Measurements from ENCODE around the gene SLC16A11.
A peak's percentile ranks its signal among the peaks of the same experiment; 100 is the strongest.
"Not testable (repeated sequence)": the region's sequence is repeated elsewhere in the genome, so short reads cannot be mapped to it uniquely, and the experiment has no call there.

Gene SLC16A11

DNA sequence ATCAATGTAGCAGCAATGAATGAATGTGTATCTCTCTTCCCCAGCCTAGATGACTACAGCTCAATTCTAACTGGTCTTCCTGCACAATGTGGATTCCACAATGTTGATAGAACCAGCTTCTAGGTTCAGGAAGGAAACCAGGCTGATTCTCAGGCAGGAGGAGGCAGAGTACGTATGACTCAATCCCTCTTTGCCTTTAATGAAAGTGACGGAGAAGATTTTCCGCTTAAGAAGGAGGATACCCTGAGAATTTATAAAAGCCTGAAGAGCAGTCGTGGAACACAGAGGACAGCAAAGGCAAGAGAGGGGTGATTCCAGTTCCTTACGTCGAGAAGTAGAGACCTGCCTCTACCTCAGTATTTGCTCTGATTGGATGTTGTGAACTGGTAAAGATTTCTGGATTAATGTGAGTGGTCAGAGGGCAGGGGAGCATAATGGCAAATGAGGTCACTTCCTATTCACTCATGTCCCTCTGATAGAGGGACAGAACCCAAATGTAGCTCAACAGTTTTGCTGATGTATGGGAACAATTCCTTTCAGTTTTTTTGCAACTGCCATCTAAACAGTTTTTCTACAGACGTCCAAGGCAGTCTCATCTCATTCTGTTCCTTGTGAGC is 15.0 kb upstream of the SLC16A11 start:
- DNase-seq (ENCODE audit: low read depth): no peak

DNA sequence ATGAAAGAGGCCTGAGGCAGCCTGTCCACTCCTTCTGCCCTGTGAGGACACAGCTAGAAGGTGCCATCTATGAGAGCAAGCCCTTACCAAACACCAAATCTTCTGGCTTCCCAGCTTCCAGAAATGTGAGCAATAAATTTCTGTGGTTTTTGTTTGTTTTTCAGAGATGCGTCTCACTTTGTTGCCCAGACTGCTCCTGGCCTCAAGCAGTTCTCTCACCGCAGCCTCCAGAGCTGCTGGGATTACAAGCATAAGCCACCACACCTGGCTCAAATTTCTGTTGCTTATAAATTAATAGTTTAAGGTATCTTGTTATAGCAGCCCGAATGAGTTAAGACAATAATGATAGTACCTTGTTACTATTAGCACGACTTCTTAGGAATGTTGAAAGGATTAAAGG is 12.5 kb upstream of the SLC16A11 start:
- peak; percentile 16 for DNase-seq (ENCODE audit: low read depth)

DNA sequence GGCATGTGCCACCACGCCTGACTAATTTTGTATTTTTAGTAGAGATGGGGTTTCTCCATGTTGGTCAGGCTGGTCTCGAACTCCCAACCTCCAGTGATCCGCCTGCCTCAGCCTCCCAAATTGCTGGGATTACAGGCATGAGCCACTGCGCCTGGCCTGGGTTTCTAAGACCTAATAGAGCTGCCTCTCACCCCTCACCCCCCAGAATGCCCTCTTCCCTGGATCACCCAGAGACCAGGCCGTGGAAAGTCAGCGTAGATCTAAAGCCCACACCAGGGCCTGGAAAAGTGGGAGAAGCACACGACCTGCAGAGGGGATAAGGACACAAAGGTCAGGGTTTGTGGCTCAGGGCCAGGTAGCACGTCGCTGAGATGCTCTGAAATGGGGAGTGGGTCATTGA is 6.7 kb upstream of the SLC16A11 start:
- DNase-seq (ENCODE audit: low read depth): not testable (repeated sequence)

DNA sequence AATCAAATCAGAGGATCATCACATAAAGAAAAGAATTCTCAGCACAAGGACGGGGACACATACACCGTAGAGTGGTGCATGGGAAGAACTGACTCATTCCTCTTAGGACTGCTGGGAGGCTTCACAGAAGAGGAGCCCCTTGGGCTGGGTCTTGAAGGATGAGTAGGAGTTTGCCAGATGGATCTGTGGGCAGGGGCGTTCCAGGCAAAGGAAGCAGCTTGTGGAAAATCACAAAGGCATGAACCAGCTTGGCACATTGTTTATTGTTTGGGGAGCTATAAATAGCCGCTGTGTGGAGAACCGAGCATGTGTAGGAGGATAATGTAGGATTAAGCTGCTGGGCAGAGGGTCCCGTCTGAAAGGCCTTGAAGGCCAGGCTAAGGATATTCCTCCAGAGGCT is 5.1 kb upstream of the SLC16A11 start:
- no peak for DNase-seq (ENCODE audit: low read depth)

DNA sequence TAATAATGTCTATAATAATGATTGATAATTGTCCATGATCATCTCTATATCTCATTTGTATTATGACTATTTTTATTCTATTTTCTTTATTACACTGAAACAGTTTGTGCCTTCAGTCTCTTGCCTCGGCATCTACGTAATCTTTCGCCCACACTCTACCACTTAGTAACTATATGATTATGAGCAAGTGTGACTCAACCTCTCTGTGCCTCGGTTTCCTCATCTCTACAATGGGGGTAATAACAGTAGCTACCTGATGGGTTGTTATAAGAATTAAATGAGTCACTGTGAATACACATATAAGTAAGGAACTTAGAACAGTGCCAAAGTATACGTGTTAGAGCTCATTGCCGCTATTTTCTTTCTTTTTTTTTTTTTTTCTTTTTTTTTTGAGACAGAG is 3.7 kb upstream of the SLC16A11 start:
- no peak for DNase-seq (ENCODE audit: low read depth)

DNA sequence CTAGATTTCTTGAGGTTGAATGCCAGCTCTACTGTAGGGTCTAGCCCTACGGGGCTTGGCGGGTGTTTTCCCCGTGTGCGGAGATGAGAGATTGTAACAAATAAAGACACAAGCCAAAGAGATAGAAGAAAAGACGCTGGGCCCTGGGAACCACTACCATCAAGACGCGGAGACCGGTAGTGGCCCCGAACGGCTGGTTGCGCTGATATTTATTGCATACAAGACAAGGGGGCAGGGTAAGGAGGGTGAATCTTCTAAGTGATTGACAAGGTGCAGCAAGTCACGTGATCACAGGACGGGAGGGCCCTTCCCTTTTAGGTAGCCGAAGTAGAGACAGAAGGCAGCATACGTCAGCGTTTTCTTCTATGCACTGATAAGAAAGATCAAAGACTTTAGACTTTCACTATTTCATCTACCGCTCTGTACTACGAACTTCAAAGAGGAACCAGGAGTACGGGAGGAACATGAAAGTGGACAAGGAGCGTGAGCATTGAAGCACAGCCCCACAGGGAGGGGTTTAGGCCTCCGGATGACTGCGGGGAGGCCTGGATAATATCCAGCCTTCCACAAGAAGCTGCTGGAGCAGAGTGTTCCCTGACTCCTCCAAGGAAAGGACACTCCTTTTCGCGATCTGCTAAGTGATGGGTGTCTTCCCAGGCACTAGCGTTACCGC is 3.0 kb upstream of the SLC16A11 start:
- not testable (repeated sequence) for DNase-seq (ENCODE audit: low read depth)

DNA sequence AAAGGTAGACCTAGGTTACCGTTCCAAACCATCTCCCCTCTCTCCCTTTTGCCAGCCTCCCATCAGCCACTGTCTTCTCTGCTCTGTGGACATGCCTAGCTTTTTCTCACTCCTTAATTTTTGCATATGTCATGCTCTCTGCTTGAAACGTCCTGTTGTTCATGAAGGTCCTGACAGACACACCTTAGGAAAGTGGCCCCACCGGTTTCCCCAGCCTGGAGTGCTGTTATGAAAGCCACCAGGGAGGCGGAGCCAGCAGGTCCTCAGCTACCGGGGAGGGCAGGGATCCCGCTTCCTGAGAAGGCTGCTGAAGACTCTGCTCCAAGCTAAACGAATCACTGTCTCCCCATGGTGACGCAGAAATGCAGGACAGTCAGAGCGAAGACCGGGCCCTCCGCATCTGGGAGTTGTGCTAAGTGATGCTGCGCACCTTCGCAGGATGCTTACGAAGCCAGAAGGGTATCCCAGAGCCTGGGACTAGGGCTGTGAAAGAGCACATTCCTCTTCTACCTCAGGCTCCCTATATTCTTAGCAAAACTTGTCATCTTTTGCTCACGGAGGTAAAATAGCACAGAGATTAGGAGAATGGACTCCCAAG is 2.3 kb upstream of the SLC16A11 start:
- no peak for DNase-seq (ENCODE audit: low read depth)

DNA sequence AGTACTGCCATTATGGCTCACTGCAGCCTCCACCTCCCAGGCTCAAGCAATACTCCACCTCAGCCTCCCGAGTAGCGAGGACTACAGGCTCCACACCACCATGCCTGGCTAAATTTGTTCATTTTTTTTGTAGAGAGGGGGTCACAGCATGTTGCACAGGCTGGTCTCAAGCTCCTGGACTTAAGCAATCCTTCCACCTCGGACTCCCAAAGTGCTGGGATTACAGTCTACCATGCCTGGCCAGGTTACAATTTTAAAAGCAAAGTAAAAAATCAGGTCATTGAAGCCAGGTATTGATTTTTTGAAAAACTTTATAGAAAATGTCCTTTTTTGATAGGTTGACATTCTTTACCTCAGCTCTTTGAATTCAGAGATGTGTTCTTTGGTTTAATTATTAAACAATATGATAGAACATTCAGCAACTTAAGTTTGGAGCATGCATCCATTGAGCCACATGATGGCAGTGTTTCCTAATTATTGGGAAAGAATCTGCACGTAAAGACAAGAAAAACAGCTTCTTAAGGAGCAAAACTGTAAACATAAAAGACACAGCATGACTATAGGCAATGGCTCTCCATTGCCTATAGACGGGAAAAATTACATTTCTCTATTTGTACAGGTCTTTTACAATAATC is 1.7 kb upstream of the SLC16A11 start:
- peak; percentile 67 for DNase-seq (ENCODE audit: low read depth)

DNA sequence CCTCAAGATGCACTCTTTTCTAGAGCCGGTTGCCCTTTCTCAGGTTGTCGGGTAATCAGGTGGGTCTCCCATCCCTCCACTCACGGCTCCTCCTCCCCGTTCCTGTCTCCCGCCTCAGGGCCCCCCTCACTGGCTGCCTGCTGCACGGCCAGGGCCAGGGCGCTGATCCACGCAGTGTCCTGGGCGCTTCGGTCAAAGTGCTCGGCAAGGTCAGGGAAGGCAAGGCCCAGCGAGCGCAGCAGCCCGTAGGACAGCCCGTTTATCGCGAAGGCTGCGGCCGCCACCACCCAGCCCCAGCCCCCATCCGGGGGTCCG is 753 bp downstream of the SLC16A11 start:
- no peak for DNase-seq (ENCODE audit: low read depth)

DNA sequence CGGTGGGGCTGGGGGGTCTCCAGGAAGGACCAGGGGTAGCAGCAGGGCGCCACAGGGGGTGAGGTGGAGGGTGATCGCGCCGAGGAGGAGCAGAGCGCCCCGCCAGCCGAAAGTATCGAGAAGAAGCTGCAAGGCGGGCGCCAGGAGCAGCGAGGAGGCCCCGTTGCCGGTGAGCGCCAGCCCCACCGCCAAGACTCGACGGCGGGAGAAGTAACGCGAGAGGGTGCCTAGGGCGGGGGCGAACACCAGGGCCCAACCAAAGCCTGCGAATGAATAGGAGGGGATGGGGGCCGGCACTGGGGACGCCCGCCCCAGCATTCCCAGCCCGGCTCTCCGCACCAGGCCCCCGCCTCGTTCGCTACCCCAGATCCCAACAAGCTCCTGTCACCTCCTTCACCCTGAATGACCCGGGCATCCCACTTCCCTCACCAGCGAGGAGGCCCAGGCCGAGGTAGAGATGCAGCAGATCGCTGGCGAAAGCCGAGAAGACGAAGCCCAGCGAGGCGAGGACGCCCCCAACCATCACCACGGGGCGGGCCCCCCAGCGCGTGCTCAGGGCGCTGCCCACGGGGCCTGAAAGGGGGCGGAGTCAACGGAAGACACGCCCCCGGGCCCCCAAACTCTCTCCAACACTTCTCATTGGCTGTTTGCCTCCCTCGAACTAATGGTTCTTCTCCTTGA is 1.3 kb downstream of the SLC16A11 start:
- DNase-seq (ENCODE audit: low read depth): no peak

DNA sequence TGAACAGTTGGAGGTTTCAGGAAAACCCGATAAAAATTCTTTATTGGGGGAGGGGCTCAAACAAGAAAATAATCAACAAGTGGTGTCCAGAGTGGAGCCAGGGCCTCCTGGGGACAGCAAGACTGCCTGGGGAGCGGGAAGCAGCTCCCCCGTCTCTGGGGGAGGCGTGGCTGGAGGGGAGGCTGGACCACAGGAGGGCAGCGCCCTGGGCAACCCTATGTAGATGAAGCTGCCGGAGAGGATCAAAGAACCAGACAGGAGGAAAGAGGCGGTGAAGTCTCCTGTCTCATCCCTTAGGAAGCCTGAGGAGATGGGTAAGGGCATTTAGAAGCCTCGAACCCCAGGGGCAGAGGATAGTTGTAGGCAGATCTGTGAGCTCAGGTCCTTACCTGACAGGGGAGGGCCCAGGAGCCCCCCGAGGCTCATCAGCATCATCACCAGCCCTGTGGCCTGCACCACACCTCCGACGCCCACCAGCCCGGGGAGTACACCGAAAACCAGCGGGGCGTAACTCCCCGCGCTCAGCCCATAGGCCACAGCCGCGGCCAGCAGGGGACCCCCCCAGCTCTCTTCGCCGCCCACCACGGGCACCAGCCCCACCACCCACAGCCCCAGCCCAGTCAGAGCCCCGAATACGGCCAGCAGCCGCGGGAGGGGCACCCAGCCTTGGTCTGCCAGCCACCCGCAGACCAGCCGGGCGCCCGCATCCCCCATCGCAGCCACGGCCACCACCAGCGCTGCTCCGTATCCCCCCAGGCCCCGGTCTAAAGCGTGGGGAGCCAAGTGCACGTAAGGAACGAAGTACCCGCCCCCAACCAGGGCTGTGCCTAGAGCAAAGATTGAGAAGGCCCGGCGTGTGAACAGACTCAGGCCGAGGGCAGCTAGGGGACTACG is 2.0 kb downstream of the SLC16A11 start:
- no peak for DNase-seq (ENCODE audit: low read depth)

DNA sequence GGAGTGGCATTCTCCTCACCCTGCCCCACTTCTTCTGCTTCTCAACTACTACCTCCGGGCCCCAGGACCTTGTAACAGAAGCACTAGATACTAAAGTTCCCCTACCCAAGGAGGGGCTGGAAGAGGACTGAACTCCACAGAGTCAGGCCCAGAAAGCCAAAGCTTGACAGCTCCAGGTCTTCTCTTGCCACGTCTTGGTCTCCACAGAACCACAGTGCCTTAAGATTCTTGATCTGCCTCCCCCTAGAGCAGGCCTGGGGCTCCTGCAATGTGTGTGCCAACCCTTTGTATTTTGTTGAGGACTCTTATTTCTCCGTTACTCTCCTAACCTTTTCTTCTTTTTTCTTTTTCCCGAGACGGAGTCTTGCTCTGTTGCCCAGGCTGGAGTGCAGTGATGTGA is 4.1 kb downstream of the SLC16A11 start:
- DNase-seq (ENCODE audit: low read depth): no peak

DNA sequence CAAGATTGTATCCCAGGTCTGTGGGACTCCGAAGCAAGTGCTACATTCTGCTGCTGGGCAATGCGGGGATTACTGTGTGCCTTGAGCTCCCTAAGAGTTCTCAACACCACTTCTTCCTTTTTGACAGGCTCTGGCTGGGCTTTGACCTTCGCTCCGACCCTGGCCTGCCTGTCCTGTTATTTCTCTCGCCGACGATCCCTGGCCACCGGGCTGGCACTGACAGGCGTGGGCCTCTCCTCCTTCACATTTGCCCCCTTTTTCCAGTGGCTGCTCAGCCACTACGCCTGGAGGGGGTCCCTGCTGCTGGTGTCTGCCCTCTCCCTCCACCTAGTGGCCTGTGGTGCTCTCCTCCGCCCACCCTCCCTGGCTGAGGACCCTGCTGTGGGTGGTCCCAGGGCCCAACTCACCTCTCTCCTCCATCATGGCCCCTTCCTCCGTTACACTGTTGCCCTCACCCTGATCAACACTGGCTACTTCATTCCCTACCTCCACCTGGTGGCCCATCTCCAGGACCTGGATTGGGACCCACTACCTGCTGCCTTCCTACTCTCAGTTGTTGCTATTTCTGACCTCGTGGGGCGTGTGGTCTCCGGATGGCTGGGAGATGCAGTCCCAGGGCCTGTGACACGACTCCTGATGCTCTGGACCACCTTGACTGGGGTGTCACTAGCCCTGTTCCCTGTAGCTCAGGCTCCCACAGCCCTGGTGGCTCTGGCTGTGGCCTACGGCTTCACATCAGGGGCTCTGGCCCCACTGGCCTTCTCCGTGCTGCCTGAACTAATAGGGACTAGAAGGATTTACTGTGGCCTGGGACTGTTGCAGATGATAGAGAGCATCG is 5.6 kb downstream of the SLC16A11 start:
- DNase-seq (ENCODE audit: low read depth): no peak

DNA sequence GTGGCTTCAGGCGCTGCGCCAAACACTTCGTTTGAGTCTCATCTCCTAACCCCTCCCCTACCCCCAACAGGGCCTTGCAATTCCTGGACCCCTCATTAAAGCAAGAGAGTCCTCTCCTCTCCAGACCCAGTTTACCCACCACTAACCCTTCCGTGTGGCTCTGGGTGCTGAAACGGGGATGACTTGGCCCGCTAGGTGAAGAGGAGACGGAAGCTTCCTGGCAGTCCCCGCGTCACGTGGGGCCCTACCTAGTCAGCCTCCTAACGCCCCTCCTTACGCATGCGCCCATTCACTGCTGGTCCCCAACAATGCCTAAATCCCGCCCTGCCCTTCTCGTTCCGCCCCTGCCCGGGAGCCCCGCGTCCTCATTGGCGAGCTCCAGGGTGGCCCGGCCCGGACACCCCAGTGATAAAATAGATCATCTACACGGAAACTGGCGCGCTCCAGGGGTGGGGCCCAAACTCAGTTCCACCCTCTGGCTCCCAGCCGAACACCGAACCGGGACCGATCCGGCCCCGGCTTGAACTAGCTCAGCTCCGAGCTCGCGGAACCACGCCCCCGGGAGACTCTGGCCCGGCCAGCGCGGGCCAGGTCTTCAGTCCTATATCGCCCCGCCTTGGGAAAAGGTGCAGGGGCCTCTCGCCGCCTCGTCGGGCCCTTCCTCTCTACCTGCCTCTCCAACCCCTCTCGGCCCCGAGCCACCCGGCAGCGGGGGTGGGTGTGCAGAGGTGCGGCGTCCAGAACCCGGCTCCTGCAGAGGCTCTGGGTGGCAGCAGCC is 8.1 kb downstream of the SLC16A11 start, which contains the start of gene SLC16A13:
SLC16A13 (plus strand) TSS at position 425 of the 778 bp plus-strand sequence. CDS start 368 bp downstream, outside the sequence.
- peak; percentile 93 for DNase-seq (ENCODE audit: low read depth)

DNA sequence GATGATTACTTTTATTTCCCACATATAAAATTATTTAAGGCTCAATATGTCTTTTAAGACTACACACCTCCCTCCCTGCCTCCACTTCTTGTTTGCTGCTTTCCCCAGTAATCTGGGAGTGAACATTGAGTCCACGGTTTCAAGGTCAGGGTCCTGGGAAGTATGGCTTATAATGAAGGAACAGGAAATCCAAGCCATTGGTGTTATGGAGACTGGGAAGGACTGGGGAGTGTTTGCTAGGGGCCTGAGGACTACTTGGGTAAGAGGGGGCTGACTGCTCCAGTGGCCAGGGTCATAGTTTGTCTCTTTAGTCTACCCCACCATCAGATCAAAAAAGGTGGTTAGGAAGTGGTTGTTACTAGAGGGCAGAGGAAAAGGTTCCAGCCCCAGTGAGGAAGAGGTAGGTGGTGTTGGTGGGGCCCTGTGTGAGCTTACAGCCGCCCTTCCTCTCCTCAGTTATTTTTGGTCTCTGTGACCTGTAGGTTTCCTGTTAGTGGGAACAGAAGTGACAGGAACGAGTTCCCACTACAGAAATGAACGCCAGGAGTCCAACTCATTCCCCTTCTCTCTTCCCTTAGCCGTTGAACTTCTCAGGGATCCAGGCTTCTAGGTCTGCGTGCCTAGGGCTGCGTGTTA is 8.8 kb downstream of the SLC16A11 start:
- no peak for DNase-seq (ENCODE audit: low read depth)

DNA sequence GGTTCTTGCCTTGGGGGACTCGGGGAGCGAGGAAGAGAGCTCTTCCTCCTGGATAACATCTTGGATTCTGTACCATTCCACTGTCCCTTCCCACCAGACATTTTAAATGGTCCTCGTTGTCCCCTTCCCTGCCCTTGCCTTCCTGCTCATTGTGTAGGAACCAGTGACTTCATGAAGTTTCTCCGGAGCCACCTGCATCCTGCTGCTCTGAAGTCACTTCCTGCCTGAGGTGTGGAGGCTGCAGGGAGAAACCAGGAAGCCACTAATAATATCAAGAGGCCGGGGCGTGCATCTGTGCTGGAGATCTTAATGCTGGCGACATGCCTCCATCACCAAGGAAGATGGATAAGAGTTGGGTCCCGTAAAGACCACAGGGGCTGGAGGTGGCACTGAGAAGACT is 14.2 kb downstream of the SLC16A11 start:
- no peak for DNase-seq (ENCODE audit: low read depth)

DNA sequence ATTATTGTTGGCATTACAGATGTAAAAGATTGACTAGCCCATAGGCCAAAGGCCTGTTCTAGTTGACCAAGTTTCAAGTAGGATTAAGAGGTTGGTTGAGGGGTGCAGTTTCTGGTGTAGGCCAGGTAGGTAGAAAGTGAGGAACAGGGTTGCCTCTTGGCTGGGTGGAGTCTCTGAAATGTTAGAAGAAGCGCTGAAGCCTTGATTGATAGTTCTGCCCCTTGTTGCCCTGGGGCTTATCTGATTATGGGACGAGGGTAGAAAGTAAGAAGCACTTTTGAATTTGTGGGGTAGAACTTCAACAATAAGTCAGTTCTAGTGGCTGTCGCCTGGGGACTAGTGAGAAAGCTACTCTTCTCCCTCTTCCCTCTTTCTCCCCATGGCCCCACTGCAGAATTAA is 14.8 kb downstream of the SLC16A11 start:
- no peak for DNase-seq (ENCODE audit: low read depth)

DNA sequence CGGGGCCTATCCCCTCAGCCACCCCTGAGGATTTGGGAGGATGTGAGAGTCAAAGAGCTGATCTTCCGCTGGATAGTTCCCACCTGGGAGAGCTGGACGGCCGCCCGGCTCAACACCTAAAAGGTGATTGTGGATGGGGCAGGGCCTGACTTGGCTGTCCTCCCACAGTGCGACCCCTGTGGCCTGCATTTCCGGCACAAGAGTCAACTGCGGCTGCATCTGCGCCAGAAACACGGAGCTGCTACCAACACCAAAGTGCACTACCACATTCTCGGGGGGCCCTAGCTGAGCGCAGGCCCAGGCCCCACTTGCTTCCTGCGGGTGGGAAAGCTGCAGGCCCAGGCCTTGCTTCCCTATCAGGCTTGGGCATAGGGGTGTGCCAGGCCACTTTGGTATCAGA is 16.6 kb downstream of the SLC16A11 start:
- DNase-seq (ENCODE audit: low read depth): no peak

DNA sequence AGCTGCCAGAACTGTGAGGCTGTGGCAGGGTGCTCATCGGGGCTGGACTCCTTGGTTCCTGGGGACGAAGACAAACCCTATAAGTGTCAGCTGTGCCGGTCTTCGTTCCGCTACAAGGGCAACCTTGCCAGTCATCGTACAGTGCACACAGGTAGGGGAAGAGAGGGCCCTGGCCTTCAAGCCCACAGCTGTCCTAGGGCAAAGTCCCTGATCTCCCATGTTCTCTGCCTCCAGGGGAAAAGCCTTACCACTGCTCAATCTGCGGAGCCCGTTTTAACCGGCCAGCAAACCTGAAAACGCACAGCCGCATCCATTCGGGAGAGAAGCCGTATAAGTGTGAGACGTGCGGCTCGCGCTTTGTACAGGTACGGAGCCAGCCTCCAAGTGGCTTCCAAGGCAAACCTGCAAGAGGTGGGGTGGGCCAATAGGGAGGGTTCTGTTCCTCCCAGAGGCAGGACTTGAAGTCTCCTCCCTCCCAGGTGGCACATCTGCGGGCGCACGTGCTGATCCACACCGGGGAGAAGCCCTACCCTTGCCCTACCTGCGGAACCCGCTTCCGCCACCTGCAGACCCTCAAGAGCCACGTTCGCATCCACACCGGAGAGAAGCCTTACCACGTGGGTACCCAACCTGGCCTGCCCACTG is 17.3 kb downstream of the SLC16A11 start:
- no peak for DNase-seq (ENCODE audit: low read depth)
